Fibroblast of peridontal ligament (primary cell): ENCODE data around the gene SNAP47.
A peak's percentile ranks its signal among the peaks of the same experiment; 100 is the strongest.

Experiments
- DNase-seq: peaks from one replicate; pipeline ENCODE4 v3.0.0-alpha.2; 2010; ENCODE audit errors: extremely low read depth

Gene SNAP47

GRCh38 chr1:227749225-227749624 is 14.0 kb downstream of the SNAP47 start:
- no peak for DNase-seq

- no peak for DNase-seq
Observed at GRCh38 chr1:227749916-227750710, 14.9 kb downstream of the SNAP47 start.

- DNase-seq, result peak; percentile 69
Observed at GRCh38 chr1:227753999-227754711, 18.9 kb downstream of the SNAP47 start.

GRCh38 chr1:227754958-227755357 is 19.7 kb downstream of the SNAP47 start:
- DNase-seq, result no peak

GRCh38 chr1:227756172-227756959 is 21.1 kb downstream of the SNAP47 start:
- peak; percentile 17 for DNase-seq

- no peak for DNase-seq
Observed at GRCh38 chr1:227757781-227758180, 22.5 kb downstream of the SNAP47 start.

GRCh38 chr1:227758366-227758765 is 23.1 kb downstream of the SNAP47 start:
- DNase-seq, result no peak

- peak; percentile 97 for DNase-seq
Observed at GRCh38 chr1:227759341-227760300, 24.4 kb downstream of the SNAP47 start.

GRCh38 chr1:227760377-227760776 is 25.1 kb downstream of the SNAP47 start:
- no peak for DNase-seq

- no peak for DNase-seq
Observed at GRCh38 chr1:227761621-227762230, 26.5 kb downstream of the SNAP47 start.

GRCh38 chr1:227762231-227762911 is 27.1 kb downstream of the SNAP47 start:
- peak; percentile 71 for DNase-seq

- no peak for DNase-seq
Observed at GRCh38 chr1:227763246-227764018, 28.2 kb downstream of the SNAP47 start.

- DNase-seq, result peak; percentile 35
Observed at GRCh38 chr1:227764019-227764391, 28.8 kb downstream of the SNAP47 start.

- DNase-seq, result no peak
Observed at GRCh38 chr1:227765261-227766014, 30.2 kb downstream of the SNAP47 start.

- DNase-seq, result no peak
Observed at GRCh38 chr1:227766015-227766634, 30.9 kb downstream of the SNAP47 start.

GRCh38 chr1:227766653-227767277 is 31.5 kb downstream of the SNAP47 start:
- DNase-seq, result no peak

- no peak for DNase-seq
Observed at GRCh38 chr1:227767401-227768124, 32.3 kb downstream of the SNAP47 start.
